Tongue (tissue), 1 donor: ENCODE measurements around the gene FAM219B. TPM values are rescaled to one million over a fixed set of nuclear protein-coding genes. Genes with fewer than 3 reads are reported as not detected.

ENCODE experiments used
- total RNA-seq: library from RNA; depleted of rRNA; stranded (reverse); fragments of >200 nt; gene quantifications from one replicate; pipeline ENCODE4 v1.2.3, GENCODE V29; 2014

FAM219B gene
- total RNA-seq, 1 donor from 2014 or later, result 76.3 TPM

Other genes starting within 250 kb of the FAM219B start
- 18.8 TPM for gene EDC3, start 210.8 kb downstream of the FAM219B start, total RNA-seq
- gene CYP1A1, start 181.3 kb downstream of the FAM219B start, total RNA-seq, result 0.51 TPM
- not detected for gene CYP1A2, start 158.0 kb downstream of the FAM219B start, total RNA-seq
- 27.6 TPM for gene CSK, start 124.8 kb downstream of the FAM219B start, total RNA-seq
- gene LMAN1L, start 94.0 kb downstream of the FAM219B start, total RNA-seq, result not detected
- gene CPLX3, start 80.2 kb downstream of the FAM219B start, total RNA-seq, result not detected
- 49.2 TPM for gene ULK3, start 63.7 kb downstream of the FAM219B start, total RNA-seq
- gene SCAMP2, start 33.5 kb downstream of the FAM219B start, total RNA-seq, result 49.9 TPM
- 81.8 TPM for gene MPI, start 16.8 kb downstream of the FAM219B start, total RNA-seq
- gene COX5A, start 31.2 kb upstream of the FAM219B start, total RNA-seq, result 143 TPM
- 3.3 TPM for gene RPP25, start 49.9 kb upstream of the FAM219B start, total RNA-seq
- gene SCAMP5, start 88.7 kb upstream of the FAM219B start, total RNA-seq, result 0.62 TPM
- gene PPCDC, start 116.7 kb upstream of the FAM219B start, total RNA-seq, result 9.9 TPM